Ishikawa (cell line): ENCODE data around the gene GATM.

Experiments used
- CEBPB ChIP-seq: IDR thresholded peaks from 2 replicates; pipeline ENCODE4 v1.6.1; 2012
- EGR1 ChIP-seq: IDR thresholded peaks from 2 replicates; pipeline ENCODE4 v1.6.1; 2012
- EP300 ChIP-seq: IDR thresholded peaks from 2 replicates; pipeline ENCODE4 v1.6.1; 2012; ENCODE audit warnings: borderline replicate concordance
- FOXM1 ChIP-seq: IDR thresholded peaks from 2 replicates; pipeline ENCODE4 v1.6.1; 2012; ENCODE audit warnings: low read depth, borderline replicate concordance
- NFIC ChIP-seq: IDR thresholded peaks from 2 replicates; pipeline ENCODE4 v1.6.1; 2012
- RAD21 ChIP-seq: IDR thresholded peaks from 2 replicates; pipeline ENCODE4 v1.6.1; 2012; ENCODE audit warnings: low read depth
- TAF1 ChIP-seq: IDR thresholded peaks from 2 replicates; pipeline ENCODE4 v1.6.1; 2012; ENCODE audit warnings: low read depth, mild to moderate bottlenecking
- TCF12 ChIP-seq: IDR thresholded peaks from 2 replicates; pipeline ENCODE4 v1.6.1; 2012; ENCODE audit warnings: low read depth
- YY1 ChIP-seq: IDR thresholded peaks from 2 replicates; pipeline ENCODE4 v1.6.1; 2012; ENCODE audit warnings: low read depth
- ZBTB7A ChIP-seq: IDR thresholded peaks from 2 replicates; pipeline ENCODE4 v1.6.1; 2012; ENCODE audit warnings: low read depth
- TF ChIP-seq, protein P1 (sequence below): IDR thresholded peaks from 2 replicates; pipeline ENCODE4 v1.6.1; 2012; ENCODE audit warnings: low read depth, mild to moderate bottlenecking
- TF ChIP-seq, protein P2 (sequence below): IDR thresholded peaks from 2 replicates; pipeline ENCODE4 v1.6.1; 2012

GRCh38 chr15:45314960-45315359 lies 63.4 kb downstream of the GATM start:
- TF ChIP-seq RAD21 (no peak), CEBPB (no peak), TAF1 (no peak), YY1 (no peak), FOXM1 (no peak), ZBTB7A (no peak), EP300 (no peak), TCF12 (no peak), NFIC (no peak), EGR1 (no peak)
- TF ChIP-seq, protein P1, sequence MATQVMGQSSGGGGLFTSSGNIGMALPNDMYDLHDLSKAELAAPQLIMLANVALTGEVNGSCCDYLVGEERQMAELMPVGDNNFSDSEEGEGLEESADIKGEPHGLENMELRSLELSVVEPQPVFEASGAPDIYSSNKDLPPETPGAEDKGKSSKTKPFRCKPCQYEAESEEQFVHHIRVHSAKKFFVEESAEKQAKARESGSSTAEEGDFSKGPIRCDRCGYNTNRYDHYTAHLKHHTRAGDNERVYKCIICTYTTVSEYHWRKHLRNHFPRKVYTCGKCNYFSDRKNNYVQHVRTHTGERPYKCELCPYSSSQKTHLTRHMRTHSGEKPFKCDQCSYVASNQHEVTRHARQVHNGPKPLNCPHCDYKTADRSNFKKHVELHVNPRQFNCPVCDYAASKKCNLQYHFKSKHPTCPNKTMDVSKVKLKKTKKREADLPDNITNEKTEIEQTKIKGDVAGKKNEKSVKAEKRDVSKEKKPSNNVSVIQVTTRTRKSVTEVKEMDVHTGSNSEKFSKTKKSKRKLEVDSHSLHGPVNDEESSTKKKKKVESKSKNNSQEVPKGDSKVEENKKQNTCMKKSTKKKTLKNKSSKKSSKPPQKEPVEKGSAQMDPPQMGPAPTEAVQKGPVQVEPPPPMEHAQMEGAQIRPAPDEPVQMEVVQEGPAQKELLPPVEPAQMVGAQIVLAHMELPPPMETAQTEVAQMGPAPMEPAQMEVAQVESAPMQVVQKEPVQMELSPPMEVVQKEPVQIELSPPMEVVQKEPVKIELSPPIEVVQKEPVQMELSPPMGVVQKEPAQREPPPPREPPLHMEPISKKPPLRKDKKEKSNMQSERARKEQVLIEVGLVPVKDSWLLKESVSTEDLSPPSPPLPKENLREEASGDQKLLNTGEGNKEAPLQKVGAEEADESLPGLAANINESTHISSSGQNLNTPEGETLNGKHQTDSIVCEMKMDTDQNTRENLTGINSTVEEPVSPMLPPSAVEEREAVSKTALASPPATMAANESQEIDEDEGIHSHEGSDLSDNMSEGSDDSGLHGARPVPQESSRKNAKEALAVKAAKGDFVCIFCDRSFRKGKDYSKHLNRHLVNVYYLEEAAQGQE, result no peak
- TF ChIP-seq, protein P2, sequence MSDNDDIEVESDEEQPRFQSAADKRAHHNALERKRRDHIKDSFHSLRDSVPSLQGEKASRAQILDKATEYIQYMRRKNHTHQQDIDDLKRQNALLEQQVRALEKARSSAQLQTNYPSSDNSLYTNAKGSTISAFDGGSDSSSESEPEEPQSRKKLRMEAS, result no peak
